ENCODE results near the gene TIMELESS.
"Not testable (repeated sequence)": the region's sequence is repeated elsewhere in the genome, so short reads cannot be mapped to it uniquely, and the experiment has no call there.

TIMELESS gene

GRCh38 chr12:56468216-56469006, 19.2 kb upstream of the TIMELESS start, which contains the start of gene SPRYD4:
Gene SPRYD4 (plus strand): TSS chr12:56468578. CDS start chr12:56468592, 14 bp downstream.
- intact Hi-C loops (cut with DNase I), result loop anchor here (10.0 kb wide), 1 partner anchor 344 kb away; the partner anchor contains the start of gene ESYT1
- peak; percentile 90 to 99 (median 94) for DNase-seq

DNA sequence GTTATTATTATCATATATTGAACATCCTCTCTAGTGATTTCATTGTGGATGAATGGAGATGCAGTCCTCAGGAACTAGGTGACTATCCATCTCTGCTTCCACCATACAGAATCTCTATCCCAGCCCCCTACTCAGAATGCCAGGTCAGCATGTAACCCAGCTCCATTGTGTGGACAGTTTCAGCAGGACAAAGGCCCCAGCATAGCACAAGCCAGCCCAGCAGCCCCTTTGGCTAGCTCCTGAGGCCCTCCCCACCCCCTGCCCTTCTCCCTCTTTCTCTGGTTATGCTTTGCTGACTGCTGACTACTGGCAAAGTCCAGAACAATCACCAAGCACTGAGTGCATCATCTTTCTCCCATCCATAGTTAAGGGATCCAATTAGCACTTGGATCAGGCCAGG, 13.3 kb upstream of the TIMELESS start:
- intact Hi-C loops (cut with DNase I), result loop anchor here (5.0 to 10.0 kb wide), 4 partner anchors 100 to 338 kb away; partner anchors contain the start of genes APOF, CNPY2, ESYT1 and STAT2
- peak in 2 of 10 donors; percentile 33 to 55 for DNase-seq

DNA sequence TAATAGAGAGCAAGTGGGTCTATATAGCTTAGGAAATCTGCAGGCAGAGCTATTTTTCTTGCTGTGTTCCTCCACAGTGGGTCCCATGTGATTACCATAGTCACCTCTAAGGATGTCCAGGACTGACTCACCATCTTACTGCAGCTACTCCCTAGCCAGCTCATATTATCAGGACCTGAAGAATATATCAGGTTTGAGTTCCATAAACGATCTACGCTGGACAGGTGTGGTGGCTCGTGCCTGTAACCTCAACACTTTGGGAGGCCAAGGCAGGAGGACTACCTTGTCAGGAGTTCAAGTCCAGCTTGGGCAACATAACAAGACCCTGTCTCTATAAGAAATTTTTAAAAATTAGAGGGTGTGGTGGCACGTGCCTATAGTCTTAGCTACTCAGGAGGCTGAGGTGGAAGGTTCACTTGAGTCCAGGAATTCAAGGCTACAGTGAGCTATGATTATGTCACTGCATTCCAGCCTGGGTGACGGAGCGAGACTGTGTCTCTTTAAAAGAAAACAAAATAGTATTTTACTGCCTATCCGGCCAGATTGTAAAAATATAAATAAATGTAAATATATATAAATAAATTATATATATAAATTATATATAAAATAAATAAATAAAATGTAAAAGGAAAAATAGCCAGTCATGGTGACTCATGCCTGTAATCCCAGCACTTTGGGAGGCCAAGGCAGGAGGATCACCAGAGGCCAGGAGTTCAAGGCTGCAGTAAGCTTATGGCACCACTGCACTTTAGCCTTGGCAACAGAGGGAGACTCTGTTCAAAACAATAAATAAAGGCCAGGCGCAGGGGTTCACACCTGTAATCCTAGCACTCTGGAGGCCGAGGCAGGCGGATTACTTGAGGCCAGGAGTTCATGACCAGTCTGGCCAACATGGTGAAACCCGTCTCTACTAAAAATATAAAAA, 12.3 kb upstream of the TIMELESS start:
- DNase-seq, result peak in 2 of 10 donors; percentile 16 to 25
- intact Hi-C loops (cut with DNase I), result loop anchor here (5.0 to 10.0 kb wide), 4 partner anchors 99 to 337 kb away; partner anchors contain the start of genes APOF, CNPY2, ESYT1 and STAT2

DNA sequence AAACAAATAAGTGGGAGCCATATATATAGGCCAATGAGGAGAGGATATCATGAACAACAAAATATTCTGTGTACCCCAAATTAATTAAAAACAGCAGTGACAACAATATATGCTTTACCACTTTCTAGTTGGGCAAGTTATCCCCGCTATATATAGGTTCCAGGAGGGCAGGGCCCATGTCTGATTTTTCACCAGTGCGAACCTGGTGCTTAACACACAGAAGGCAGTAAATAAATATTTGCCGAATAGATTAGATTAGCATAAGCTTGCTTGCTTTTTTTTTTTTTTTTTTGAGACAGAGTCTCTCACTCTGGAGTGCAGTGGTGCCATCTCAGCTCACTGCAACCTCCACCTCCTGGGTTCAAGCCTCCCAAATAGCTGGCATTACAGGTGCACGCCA, 8.6 kb upstream of the TIMELESS start:
- intact Hi-C loops (cut with DNase I), result no loop called here
- DNase-seq, result no peak

DNA sequence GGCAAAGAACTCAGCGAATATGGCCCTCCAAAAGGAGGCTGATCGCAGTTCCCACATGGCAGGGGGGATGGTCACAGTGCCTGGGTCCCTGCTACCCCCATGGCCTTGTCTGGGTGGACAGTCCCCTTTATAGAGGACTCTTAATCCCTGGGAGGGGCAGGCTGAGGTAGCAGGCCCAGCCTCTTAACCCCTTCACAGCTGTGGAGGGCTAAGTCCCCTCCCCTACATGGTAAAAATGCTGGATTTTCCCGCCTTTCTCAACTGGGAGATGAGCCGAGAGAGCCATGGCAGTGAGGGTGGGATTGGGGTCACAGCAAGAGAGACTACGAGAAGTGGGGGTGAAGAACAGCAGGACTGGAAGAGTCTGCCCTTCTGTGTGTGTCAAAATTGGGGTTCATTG, 5.3 kb upstream of the TIMELESS start, which contains the start of gene MIP:
MIP (minus strand) TSS at position 101 of the 400 bp plus-strand sequence; CDS start at position 57, 44 bp downstream.
- intact Hi-C loops (cut with DNase I), result no loop called here
- DNase-seq, result no peak

DNA sequence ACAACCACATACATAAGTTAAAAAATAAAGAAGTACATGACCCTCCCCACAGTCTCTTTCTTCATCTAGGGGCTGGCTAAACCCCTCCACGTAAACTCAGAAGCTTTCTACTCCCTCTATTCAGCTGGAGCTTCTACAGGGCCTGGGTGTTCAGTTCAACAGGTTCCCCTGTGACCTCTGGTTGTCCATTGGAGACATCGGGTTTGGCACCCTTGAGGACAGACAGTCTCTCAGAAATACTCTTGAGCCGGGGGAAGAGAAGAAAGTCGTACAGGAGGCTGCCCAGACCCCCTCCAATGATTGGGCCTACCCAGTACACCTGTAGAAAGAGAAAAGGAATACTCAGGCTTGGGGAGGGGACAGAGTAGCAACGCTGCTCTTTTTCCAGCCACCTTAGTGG, 1.9 kb upstream of the TIMELESS start:
- DNase-seq, result no peak
- intact Hi-C loops (cut with DNase I), result no loop called here

DNA sequence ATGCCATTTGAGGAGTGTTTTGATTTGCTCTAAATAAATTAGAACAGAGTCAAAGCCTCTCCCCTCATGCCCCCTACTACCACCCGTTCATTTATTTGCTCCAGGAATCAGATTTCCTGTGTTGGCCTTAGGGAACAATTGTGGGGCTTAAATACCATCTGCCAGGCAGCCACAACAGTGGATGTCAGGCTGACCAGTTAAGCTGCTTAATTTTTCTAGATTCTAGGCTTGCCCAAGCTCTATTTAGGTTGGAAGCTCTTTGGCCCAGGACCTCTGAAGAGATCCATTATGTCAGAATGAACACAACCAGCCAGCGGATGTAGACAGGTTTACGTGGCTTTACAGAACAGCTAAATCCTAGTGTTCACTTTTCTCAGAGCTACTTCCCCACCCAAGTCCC, 1.0 kb upstream of the TIMELESS start:
- no peak for DNase-seq
- intact Hi-C loops (cut with DNase I), result no loop called here

- intact Hi-C loops (cut with DNase I), result loop anchor here (2.0 kb wide), 1 partner anchor 89 kb away; the partner anchor contains the start of gene STAT2
- no peak for DNase-seq
These were observed 377 bp upstream of the TIMELESS start for GRCh38 chr12:56449622-56449984.

DNA sequence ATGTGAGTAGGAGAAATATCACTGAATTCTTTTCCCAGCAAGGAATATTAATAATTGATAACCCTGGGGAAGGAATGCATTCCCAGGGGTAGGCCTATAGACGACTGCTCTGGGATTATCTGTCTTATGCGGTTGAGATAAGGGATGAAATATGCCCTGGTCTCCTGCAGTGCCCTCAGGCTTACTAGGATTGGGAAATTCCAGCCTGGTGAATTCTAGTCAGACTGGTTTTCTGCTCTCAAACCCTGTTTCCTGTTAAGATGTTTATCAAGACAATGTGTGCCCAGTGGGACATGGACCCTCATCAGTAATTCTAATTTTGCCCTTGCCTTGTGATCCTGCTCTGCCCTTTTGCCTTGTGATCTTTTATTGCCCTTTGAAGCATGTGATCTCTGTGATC, 6.0 kb downstream of the TIMELESS start:
- intact Hi-C loops (cut with DNase I); DNase-seq: not testable (repeated sequence)

DNA sequence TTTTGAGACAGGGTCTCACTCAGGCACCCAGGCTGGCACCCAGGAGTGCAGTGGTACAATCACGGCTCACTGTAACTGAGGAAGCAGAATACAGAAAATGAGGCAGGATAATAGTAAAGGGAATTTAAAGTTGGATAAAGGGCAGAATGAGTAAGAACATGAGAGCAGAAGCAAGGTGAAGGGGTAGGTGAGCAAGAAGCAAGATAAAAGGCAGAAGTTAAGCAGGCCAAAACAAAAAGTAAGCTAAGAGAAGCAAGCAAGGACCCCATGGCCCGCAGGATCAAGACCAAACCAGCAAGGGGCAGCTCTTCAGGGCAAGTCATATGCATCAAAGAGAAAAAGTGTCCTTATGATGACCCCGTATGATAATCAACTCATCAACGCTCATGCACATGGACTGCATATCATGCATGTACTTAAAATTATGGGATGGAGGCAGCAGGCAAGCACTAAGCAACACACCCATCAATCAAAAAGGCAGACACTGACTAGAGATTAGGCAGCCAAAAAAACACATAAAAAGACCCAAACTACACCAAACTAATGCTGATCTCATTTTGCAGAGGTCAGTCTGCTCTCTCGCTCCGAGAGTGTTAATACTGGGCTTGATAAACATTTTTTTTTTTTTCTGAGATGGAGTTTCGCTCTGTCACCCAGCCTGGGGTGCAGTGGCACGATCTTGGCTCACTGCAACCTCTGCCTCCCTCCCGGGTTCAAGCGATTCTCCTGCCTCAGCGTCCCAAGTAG, 11.6 kb downstream of the TIMELESS start:
- intact Hi-C loops (cut with DNase I), result no loop called here
- DNase-seq, result peak in 1 of 10 donors; percentile 19

GRCh38 chr12:56434828-56435227, 14.4 kb downstream of the TIMELESS start:
- intact Hi-C loops (cut with DNase I), result no loop called here
- no peak for DNase-seq

- no peak for DNase-seq
- intact Hi-C loops (cut with DNase I), result no loop called here
These were observed 17.4 kb downstream of the TIMELESS start for GRCh38 chr12:56431850-56432249.

DNA sequence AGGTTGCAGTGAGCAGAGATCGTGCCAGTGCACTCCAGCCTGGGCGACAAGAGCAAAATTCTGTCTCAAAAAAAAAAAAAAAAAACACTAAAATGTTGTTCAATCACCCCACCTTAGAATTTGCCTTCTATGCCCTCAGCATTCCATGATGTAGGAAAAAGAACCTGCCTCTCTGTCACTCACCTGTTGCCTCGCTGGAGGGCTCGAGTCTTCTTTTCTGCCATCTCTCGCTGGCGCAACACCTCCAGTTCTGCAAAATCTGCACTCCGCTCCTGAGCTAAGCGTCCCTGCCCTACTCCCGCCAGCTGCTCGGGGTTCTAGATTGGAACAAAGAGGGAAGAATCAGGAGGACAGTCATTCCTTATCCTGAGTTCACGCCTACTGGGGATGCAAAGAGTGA, 17.9 kb downstream of the TIMELESS start:
- intact Hi-C loops (cut with DNase I), result no loop called here
- no peak for DNase-seq

- peak in 1 of 10 donors; percentile 2 for DNase-seq
- intact Hi-C loops (cut with DNase I), result no loop called here
These were observed 23.2 kb downstream of the TIMELESS start for GRCh38 chr12:56425940-56426438.

GRCh38 chr12:56425193-56425592, 24.0 kb downstream of the TIMELESS start:
- intact Hi-C loops (cut with DNase I), result no loop called here
- DNase-seq, result no peak

GRCh38 chr12:56420411-56420810, 28.8 kb downstream of the TIMELESS start:
- peak in 1 of 10 donors; percentile 52 for DNase-seq
- intact Hi-C loops (cut with DNase I), result loop anchor here (5.0 kb wide), 1 partner anchor 38 kb away; no protein-coding TSS in a partner anchor

DNA sequence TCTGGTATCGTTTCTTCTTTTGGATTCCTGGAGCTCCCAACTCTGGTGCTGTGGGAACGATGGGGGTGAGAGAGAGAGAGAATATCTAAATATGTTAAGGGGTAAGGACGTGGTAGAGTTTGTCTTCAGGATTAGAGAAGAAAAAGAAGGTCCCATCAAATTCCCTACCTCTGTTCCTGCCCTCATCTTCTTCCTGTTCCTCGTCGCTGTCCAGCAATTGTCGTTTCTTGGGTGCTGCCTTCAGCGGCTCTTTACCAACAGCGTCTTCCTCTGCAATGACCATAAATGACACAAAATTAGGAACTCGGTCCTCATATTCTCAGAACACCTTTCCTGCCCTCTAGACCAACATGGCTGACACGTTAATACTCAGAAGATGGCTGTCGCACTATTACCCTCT, 31.5 kb downstream of the TIMELESS start:
- intact Hi-C loops (cut with DNase I), result no loop called here
- peak in 1 of 10 donors; percentile 14 for DNase-seq

- intact Hi-C loops (cut with DNase I), result no loop called here
- DNase-seq, result peak in 1 of 10 donors; percentile 8
These were observed 34.8 kb downstream of the TIMELESS start for GRCh38 chr12:56414401-56414800.

- intact Hi-C loops (cut with DNase I), result no loop called here
- DNase-seq, result peak in 1 of 10 donors; percentile 71
These were observed 35.8 kb downstream of the TIMELESS start for GRCh38 chr12:56413392-56413791.
